Lower lobe of right lung (tissue), 2 donors: ENCODE results near the gene GTF3C5. TPM values are rescaled to one million over a fixed set of nuclear protein-coding genes. Genes with fewer than 3 reads are reported as not detected.
"Not testable (repeated sequence)": the region's sequence is repeated elsewhere in the genome, so short reads cannot be mapped to it uniquely, and the experiment has no call there.

Source experiments
- ATAC-seq, 2 donors: fragments of 200-7000 bp; cut with Tn5 transposase; one replicate each; pipeline ENCODE4 v1.9.1; 2020 to 2022; ENCODE audit warnings: mild to moderate bottlenecking in 2 of 2, moderate library complexity in 2 of 2
- DNase-seq: peaks from one replicate; pipeline ENCODE4 v3.0.0-alpha.2; 2020
- H3K27ac ChIP-seq: fragments of 200-600 bp; one replicate; pipeline ENCODE4 v1.8.0; 2022
- H3K27me3 ChIP-seq: fragments of 200-600 bp; one replicate; pipeline ENCODE4 v1.8.0; 2022; ENCODE audit warnings: low read depth
- H3K36me3 ChIP-seq: fragments of 200-600 bp; one replicate; pipeline ENCODE4 v1.8.0; 2022; ENCODE audit warnings: mild to moderate bottlenecking
- H3K4me1 ChIP-seq: fragments of 200-600 bp; one replicate; pipeline ENCODE4 v1.8.0; 2022
- H3K4me3 ChIP-seq: fragments of 200-600 bp; one replicate; pipeline ENCODE4 v1.8.0; 2022; ENCODE audit warnings: mild to moderate bottlenecking
- H3K9me3 ChIP-seq: fragments of 200-600 bp; one replicate; pipeline ENCODE4 v1.8.0; 2022
- intact Hi-C: fragments of 100-400 bp; cut with DNase I; formaldehyde crosslinking; loops from one replicate; pipeline ENCODE4 v1.11.0; 2022
- total RNA-seq: library from RNA; stranded (reverse); fragmentation: NEBNext Ultra II Directional; extraction: Animal tissue kit (Norgen Biotek cat#: 25700); gene quantifications from one replicate; pipeline ENCODE4 v1.2.1, GENCODE V29; 2021
- TF ChIP-seq, protein P1 (sequence below): fragments of 200-600 bp; IDR thresholded peaks from one replicate; pipeline ENCODE4 v1.8.0; 2022; ENCODE audit warnings: antibody characterized with exemption, mild to moderate bottlenecking
- donor health status: DM: no; HTN: yes; CAD: no; lungs with severe emphysema.

The GTF3C5 gene
- total RNA-seq, 1 donor from 2014 or later = 44.8 TPM

DNA sequence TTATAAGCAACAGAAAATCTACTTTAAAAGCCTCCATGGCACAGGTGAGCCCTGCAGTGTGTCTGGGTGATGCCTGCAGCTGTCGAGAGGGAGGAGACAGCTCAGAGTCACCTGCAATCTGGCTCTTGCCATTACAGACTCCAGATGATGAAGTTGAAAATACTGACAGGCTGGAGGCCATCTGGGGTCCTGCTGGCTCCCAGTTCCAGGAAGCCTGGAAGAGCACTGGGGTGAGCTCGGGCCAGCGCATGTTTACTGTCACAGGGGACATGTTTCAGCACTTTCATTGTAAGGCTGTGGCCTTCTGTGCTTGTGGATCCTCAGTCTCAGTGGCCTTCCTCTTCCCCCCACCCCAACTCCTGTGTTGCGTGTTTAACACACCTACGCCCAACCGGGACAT lies 59.4 kb downstream of the GTF3C5 start:
- TF ChIP-seq, protein P1, sequence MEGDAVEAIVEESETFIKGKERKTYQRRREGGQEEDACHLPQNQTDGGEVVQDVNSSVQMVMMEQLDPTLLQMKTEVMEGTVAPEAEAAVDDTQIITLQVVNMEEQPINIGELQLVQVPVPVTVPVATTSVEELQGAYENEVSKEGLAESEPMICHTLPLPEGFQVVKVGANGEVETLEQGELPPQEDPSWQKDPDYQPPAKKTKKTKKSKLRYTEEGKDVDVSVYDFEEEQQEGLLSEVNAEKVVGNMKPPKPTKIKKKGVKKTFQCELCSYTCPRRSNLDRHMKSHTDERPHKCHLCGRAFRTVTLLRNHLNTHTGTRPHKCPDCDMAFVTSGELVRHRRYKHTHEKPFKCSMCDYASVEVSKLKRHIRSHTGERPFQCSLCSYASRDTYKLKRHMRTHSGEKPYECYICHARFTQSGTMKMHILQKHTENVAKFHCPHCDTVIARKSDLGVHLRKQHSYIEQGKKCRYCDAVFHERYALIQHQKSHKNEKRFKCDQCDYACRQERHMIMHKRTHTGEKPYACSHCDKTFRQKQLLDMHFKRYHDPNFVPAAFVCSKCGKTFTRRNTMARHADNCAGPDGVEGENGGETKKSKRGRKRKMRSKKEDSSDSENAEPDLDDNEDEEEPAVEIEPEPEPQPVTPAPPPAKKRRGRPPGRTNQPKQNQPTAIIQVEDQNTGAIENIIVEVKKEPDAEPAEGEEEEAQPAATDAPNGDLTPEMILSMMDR = no peak
- DNase-seq (no peak), ATAC-seq (no peak)
- Histone ChIP-seq H3K4me3 (no peak overlapping the region), H3K36me3 (no peaks in the 10 kb centered on the region), H3K9me3 (no peaks in the 10 kb centered on the region), H3K27ac (no peak overlapping the region), H3K27me3 (no peaks in the 10 kb centered on the region), H3K4me1 (no peaks in the 10 kb centered on the region)
- intact Hi-C loops = no loop called here

DNA sequence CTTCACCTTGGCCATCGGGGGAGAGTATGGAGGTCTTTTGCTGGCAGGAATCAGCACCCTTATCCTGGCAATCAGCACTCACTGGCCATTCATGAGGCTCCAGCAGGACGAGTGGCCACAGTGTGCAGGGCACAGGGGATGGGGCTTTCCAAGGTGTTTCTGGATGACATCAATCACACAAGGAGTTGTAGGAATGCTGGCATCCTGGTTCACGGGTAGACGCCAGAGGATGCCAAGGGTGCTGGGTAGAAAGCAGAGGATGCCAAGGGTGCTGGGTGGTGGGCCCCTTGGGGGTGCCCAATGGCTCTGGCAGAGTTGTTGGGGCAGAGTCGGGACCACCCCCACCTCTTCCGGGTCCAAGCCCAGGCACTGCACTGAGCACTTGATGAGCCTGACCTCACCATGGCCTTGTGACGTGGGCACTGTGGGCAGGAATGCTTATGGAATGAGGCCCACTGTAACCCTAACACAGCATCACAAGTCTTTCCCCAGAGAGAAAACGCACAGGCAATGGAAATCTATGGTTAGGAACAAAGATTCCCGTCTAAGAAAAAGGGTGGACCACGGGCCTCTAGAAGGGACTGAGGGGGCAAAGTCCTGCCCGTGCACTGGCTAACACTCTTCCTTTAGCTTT lies 60.1 kb downstream of the GTF3C5 start:
- H3K4me1 ChIP-seq = no peaks in the 10 kb centered on the region
- no peaks in the 10 kb centered on the region for H3K36me3 ChIP-seq
- intact Hi-C loops = no loop called here
- no peaks in the 10 kb centered on the region for H3K27me3 ChIP-seq
- DNase-seq = no peak
- H3K9me3 ChIP-seq = no peaks in the 10 kb centered on the region
- H3K4me3 ChIP-seq = no peak overlapping the region
- TF ChIP-seq, protein P1 = no peak
- H3K27ac ChIP-seq = no peak overlapping the region
- no peak for ATAC-seq

DNA sequence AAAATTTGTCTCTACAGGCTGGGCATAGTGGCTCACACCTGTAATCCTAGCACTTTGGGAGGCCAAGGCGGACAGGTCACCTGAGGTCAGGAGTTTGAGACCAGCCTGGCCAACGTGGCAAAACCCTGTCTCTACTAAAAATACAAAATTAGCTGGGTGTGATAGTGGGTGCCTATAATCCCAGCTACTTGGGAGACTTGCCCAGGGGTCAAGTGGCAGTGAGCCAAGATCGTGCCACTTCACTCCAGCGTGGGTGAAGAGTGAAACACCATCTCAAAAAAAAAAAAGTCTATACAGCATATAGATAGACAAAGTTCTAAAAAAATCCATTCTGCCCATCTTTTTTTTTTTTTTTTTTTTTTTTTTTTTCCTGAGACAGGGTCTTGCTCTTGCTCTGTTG lies 63.6 kb downstream of the GTF3C5 start:
- peaks cover 28% of the 10 kb centered on the region for H3K36me3 ChIP-seq
- DNase-seq, H3K4me1 ChIP-seq, H3K27me3 ChIP-seq, H3K4me3 ChIP-seq, H3K9me3 ChIP-seq, H3K27ac ChIP-seq, intact Hi-C loops, ATAC-seq: not testable (repeated sequence)

DNA sequence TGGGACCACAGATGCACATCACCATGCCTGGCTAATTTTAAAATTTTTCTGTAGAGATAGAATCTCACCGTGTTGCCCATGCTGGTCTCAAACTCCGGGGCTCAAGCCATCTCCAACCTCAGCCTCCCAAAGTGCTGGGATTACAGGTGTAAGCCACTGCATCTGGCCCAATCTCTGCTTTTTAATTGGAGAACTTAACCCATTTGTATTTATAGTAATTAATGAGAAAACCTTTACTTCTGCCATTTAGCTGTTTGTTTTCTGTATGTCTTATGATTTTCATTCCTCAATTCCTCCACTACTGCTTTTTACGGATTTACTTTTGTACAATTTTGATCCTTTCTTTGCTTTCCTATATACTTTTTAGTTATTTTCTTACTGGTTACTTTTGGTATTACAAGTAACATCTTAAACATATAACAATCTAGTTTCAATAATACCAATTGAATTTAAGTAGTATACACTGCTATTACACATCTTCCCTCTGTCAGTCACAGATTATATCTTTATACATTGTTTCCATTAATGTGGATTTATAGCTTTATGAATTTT lies 64.1 kb downstream of the GTF3C5 start:
- H3K27ac ChIP-seq = no peak overlapping the region
- TF ChIP-seq, protein P1 = no peak
- ATAC-seq (no peak), DNase-seq (no peak)
- peaks cover 9% of the 10 kb centered on the region for H3K9me3 ChIP-seq
- intact Hi-C loops = no loop called here
- no peaks in the 10 kb centered on the region for H3K27me3 ChIP-seq
- peaks cover 34% of the 10 kb centered on the region for H3K36me3 ChIP-seq
- H3K4me1 ChIP-seq = no peaks in the 10 kb centered on the region
- no peak overlapping the region for H3K4me3 ChIP-seq

DNA sequence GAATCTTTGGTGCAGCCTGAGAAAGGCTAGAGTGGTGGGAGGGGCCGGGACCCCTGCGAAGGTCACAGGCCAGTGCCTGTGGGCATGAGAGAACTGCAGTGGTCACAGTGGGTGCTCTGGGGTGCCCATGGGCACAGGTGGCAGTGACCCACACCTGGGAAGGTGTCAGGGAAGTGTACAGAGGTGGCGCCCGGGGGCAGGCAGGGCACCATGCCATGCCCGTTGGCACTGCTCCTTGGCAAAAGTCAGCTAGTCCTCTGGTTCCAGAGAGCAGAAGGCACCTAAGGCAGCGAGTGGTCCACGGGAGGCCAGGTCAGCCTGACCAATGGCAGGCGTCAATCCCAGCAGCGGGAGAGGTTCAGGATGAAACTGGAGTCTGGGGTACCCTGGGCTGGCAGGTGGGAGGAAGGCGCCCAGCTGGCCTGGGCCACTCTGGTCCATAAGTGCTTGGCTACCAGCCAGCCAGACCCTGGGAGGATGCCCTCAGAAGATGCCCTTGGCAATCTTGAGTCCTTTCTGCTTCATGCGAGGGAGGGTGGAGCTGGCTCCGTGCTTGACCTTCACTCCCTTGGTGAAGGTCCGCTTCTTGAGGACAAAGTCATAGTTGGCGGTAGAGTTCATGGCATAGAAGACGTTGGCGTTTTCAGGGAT lies 67.4 kb downstream of the GTF3C5 start:
- intact Hi-C loops = no loop called here
- H3K4me3 ChIP-seq = no peak overlapping the region
- H3K27ac ChIP-seq = no peak overlapping the region
- H3K36me3 ChIP-seq = peaks cover 67% of the 10 kb centered on the region
- no peak for DNase-seq
- H3K9me3 ChIP-seq = peaks cover 9% of the 10 kb centered on the region
- no peaks in the 10 kb centered on the region for H3K4me1 ChIP-seq
- no peaks in the 10 kb centered on the region for H3K27me3 ChIP-seq
- ATAC-seq = no peak
- TF ChIP-seq, protein P1 = no peak

DNA sequence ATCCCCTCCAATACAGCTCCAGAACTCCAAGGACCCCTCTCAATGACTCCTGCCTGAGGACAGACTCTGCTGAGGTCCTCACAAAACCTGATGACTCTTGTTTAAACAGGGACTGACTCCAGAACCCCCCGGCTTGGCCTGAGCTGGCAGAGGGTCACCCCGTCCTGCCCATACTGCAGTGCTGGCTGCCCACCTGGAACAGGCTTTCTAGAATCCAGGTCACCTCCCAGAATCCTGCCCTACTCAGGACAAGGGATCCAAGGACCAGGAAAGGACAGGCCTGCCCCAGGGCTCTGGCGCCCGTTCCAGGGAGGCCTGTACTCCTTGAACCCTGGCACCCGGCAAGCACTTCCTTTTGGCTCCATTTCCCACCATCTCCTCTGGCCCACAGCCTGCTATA lies 68.1 kb downstream of the GTF3C5 start:
- DNase-seq = no peak
- Histone ChIP-seq H3K9me3 (peaks cover 9% of the 10 kb centered on the region), H3K4me1 (no peaks in the 10 kb centered on the region), H3K27ac (no peak overlapping the region), H3K27me3 (no peaks in the 10 kb centered on the region), H3K4me3 (no peak overlapping the region), H3K36me3 (peaks cover 73% of the 10 kb centered on the region)
- TF ChIP-seq, protein P1 = no peak
- intact Hi-C loops = no loop called here
- ATAC-seq = no peak
